Progenitor cell of endocrine pancreas (in vitro differentiated cells): Measurements from ENCODE around the gene UROC1. TPM values are rescaled to one million over a fixed set of nuclear protein-coding genes. Genes with fewer than 3 reads are reported as not detected.

Experiments used
- DNase-seq: peaks from one replicate; pipeline ENCODE4 v3.0.0; 2021; ENCODE audit warnings: low spot score; ENCODE audit not compliant: unreplicated experiment
- H3K27ac Mint-ChIP-seq: 2 replicates; pipeline ENCODE4 v1.8.0; 2021; ENCODE audit warnings: mild to moderate bottlenecking, moderate library complexity, mixed read lengths
- H3K27me3 Mint-ChIP-seq: 2 replicates; pipeline ENCODE4 v1.8.0; 2021; ENCODE audit warnings: mixed read lengths
- H3K36me3 Mint-ChIP-seq: 2 replicates; pipeline ENCODE4 v1.8.0; 2022; ENCODE audit warnings: mixed read lengths; ENCODE audit not compliant: insufficient read depth
- H3K4me1 Mint-ChIP-seq: 2 replicates; pipeline ENCODE4 v1.8.0; 2021; ENCODE audit warnings: low read depth, mixed read lengths
- H3K4me3 Mint-ChIP-seq: 2 replicates; pipeline ENCODE4 v1.8.0; 2021; ENCODE audit warnings: low read depth, mild to moderate bottlenecking, moderate library complexity, mixed read lengths
- H3K9me3 Mint-ChIP-seq: 2 replicates; pipeline ENCODE4 v1.8.0; 2021; ENCODE audit warnings: low read depth, mixed read lengths
- CTCF ChIP-seq: fragments of 200-600 bp; sonication (generic); IDR thresholded peaks from one replicate; pipeline ENCODE4 v1.5.0; 2021; ENCODE audit warnings: antibody characterized with exemption, mild to moderate bottlenecking; ENCODE audit not compliant: unreplicated experiment
- total RNA-seq: library from RNA; stranded (reverse); gene quantifications from 2 replicates; pipeline ENCODE4 v1.2.1, GENCODE V29; 2021

UROC1 gene
- total RNA-seq, 1 donor from 2014 or later: not detected

- no peak for TF ChIP-seq CTCF
- Mint-ChIP-seq H3K9me3 (no peaks in the 10 kb centered on the region), H3K27me3 (peaks cover 8% of the 10 kb centered on the region), H3K36me3 (no peaks in the 10 kb centered on the region), H3K4me1 (no peaks in the 10 kb centered on the region), H3K27ac (no peak overlapping the region), H3K4me3 (no peak overlapping the region)
- peak; percentile 5 for DNase-seq
Observed at GRCh38 chr3:126552688-126553283, 35.2 kb upstream of the UROC1 start.

GRCh38 chr3:126551839-126552687 lies 34.5 kb upstream of the UROC1 start:
- no peak overlapping the region for H3K4me3 Mint-ChIP-seq
- no peaks in the 10 kb centered on the region for H3K4me1 Mint-ChIP-seq
- H3K9me3 Mint-ChIP-seq: no peaks in the 10 kb centered on the region
- peaks cover 15% of the 10 kb centered on the region for H3K27me3 Mint-ChIP-seq
- peak; percentile 6 for DNase-seq
- TF ChIP-seq CTCF: no peak
- no peak overlapping the region for H3K27ac Mint-ChIP-seq
- no peaks in the 10 kb centered on the region for H3K36me3 Mint-ChIP-seq

DNA sequence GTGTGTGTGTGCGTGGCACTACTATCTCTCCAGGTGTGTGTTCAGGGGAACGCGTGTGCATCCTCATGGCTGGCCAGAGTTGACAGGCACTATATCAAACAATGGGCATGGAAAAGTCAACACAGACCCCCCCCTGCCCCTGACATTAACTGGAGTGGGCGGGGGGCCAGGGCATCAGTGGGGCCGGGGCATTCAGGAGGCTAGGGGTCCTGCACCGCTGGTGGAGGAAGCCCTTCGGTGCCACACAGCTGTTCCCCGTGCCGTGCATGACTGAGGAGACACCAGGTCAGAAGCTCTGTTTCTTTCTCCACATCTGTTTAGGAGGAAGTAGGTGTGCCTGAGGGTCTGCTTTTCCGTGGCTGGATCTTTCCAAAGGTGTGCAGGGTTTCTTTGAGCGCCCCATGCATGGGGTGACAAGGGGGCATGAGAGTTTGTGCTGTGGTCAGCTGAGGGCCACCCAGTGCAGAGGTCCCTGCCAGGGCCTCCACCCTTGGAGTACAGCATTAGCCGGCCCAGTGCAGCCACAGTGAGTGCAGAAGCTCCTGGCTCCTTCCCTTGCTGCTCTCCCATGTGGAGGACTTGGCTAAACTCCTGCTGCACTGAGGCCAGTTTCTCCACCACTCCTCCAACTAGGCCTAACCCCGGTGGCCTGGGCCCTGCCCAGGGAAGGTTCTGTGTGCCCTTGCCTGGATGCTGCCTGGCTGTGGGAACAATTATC lies 33.7 kb upstream of the UROC1 start:
- H3K27me3 Mint-ChIP-seq: peaks cover 16% of the 10 kb centered on the region
- peak; percentile 7 for DNase-seq
- H3K4me3 Mint-ChIP-seq: no peak overlapping the region
- H3K27ac Mint-ChIP-seq: no peak overlapping the region
- no peaks in the 10 kb centered on the region for H3K9me3 Mint-ChIP-seq
- no peaks in the 10 kb centered on the region for H3K36me3 Mint-ChIP-seq
- no peak for TF ChIP-seq CTCF
- no peaks in the 10 kb centered on the region for H3K4me1 Mint-ChIP-seq

- H3K27ac Mint-ChIP-seq: no peak overlapping the region
- H3K4me3 Mint-ChIP-seq: no peak overlapping the region
- TF ChIP-seq CTCF: no peak
- no peaks in the 10 kb centered on the region for H3K36me3 Mint-ChIP-seq
- no peaks in the 10 kb centered on the region for H3K4me1 Mint-ChIP-seq
- DNase-seq: peak; percentile 7
- peaks cover 16% of the 10 kb centered on the region for H3K27me3 Mint-ChIP-seq
- no peaks in the 10 kb centered on the region for H3K9me3 Mint-ChIP-seq
Observed at GRCh38 chr3:126550488-126551051, 33.0 kb upstream of the UROC1 start.

- H3K27me3 Mint-ChIP-seq: peaks cover 16% of the 10 kb centered on the region
- H3K9me3 Mint-ChIP-seq: no peaks in the 10 kb centered on the region
- H3K4me3 Mint-ChIP-seq: no peak overlapping the region
- no peaks in the 10 kb centered on the region for H3K36me3 Mint-ChIP-seq
- H3K4me1 Mint-ChIP-seq: no peaks in the 10 kb centered on the region
- TF ChIP-seq CTCF: no peak
- no peak overlapping the region for H3K27ac Mint-ChIP-seq
- DNase-seq: no peak
Observed at GRCh38 chr3:126549861-126550487, 32.4 kb upstream of the UROC1 start.
